GM18519 (cell line): ENCODE data around the gene PLSCR5.

Experiments used
- ATAC-seq: cut with Tn5 transposase; IDR thresholded peaks from one replicate; pipeline ENCODE4 v1.9.1; 2021; ENCODE audit warnings: mild to moderate bottlenecking, moderate library complexity; ENCODE audit not compliant: unreplicated experiment, low FRiP score

The PLSCR5 gene

GRCh38 chr3:146589899-146590508 is 15.1 kb downstream of the PLSCR5 start:
- ATAC-seq, result no peak

DNA sequence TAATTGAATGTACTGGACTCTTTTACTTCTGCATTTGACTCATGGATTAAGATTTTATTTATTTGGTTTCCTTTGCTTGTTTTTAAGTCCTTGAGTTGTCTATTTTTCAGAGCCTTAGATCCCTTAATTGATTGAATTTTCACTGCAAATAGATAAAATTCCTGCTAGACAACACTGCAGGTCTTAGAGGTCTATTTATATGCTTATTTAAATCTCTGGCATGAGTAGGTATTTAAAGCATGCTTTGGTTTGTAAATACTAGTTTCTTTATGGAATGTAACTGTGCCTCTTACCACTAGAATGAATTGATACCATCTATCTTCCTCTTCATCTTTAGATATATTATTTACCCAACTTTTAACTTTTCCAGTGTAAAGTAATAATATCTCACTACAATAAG is 20.0 kb downstream of the PLSCR5 start:
- no peak for ATAC-seq

- ATAC-seq, result no peak
These were observed 23.1 kb downstream of the PLSCR5 start for GRCh38 chr3:146581951-146582467.

DNA sequence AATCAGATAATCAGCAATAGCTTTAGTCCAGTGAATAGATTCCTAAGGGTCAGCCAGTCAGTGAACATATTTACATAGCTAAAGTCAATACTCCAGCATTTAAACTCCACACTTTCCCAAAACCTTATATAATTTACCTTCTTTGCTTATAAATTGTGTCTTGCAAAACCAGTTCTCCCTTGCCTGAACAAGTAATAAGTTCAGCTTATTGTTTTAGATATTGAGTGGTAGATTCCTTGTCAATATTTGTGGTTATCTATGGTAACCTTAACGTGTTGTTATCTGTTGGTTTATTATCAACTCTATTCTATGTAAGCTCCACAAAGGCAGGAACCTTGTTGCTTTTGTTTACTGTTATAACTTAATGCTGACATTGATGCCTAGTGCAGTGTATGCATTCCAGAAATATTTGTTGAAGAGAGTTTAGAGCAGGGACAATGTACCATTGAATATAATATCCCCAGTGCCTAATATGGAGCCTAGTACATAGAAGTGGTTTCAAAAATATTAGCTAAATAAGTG is 24.0 kb downstream of the PLSCR5 start:
- ATAC-seq, result no peak

GRCh38 chr3:146577662-146578061 is 27.5 kb downstream of the PLSCR5 start:
- peak; percentile 80 for ATAC-seq

- no peak for ATAC-seq
These were observed 29.5 kb downstream of the PLSCR5 start for GRCh38 chr3:146575636-146576035.

DNA sequence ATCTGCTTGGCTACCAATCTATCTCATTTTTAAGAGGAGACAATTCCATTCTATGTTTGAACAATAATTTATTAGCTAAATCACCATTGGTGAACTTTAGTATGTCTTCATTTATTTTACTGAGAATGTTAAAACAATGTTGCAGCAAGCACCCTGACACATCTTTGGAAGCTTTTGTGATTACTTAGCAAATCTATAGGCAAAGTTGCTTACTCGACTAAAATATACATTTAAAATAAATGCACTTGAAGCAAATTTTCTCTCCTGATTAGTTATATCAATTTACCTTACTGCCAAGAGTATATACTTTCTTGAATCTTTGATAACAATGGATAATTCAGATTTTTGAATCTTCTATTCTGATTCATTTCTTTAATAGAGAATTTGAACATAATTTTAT is 31.0 kb downstream of the PLSCR5 start:
- no peak for ATAC-seq

GRCh38 chr3:146569314-146569713 is 35.8 kb downstream of the PLSCR5 start:
- no peak for ATAC-seq

- ATAC-seq, result no peak
These were observed 39.0 kb downstream of the PLSCR5 start for GRCh38 chr3:146566138-146566537.

- no peak for ATAC-seq
These were observed 43.3 kb downstream of the PLSCR5 start for GRCh38 chr3:146561879-146562278.

GRCh38 chr3:146561463-146561862 is 43.7 kb downstream of the PLSCR5 start:
- ATAC-seq, result no peak

DNA sequence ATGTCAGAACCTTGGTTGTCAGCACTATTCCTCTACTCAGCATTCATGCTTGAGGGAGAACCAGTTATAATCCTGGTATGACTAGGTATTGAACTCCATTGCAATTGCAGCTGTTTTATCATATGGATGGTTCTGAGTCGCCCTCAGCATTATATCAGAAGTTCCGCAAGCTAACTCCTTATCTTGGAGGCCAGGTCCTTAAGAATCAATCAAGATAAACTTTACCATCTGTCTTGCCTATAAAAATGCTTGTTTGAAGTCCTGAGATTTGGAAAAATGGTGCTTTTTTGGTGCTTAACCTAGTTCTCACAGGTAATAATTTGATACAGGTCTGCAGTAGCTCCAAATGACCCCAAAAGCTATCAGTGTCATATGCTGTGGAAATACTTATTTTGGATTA is 44.5 kb downstream of the PLSCR5 start:
- no peak for ATAC-seq

DNA sequence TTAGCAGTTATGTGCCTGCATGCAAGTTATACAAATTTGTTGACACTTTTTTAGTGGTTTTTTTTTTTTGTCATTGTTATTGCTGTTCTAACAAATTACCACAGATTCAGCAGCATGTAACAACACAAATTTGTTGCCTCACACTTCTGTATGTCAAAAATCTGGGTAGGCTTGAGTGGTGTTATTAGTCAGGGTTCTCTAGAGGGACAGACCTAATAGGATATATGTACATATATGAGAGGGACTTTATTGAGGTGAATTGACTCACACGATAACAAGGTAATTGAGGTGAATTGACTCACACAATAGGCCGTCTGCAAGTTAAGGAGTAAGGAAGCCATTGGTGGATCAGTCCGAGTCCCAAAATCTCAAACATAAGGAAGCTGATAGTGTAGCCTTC is 45.8 kb downstream of the PLSCR5 start:
- ATAC-seq, result no peak

DNA sequence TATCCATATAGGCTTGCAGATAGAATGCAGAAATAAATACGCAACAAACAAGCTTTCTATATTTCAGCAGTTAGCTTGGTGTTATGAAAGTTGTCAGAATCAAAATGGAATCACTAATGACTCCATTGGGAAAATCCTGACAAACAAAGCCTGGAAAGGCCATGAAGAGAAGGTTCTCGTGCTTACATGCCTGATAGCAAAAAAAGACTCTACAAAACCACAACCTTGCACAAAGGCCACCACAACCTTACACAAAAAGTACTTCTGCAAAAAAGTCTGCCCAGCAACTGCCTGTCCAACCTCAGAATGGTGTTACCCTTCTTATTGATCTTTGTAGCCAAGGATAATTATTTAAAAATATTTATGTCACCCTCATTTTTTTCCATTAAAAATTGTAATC is 46.4 kb downstream of the PLSCR5 start:
- ATAC-seq, result no peak

- ATAC-seq, result no peak
These were observed 47.4 kb downstream of the PLSCR5 start for GRCh38 chr3:146557745-146558144.

DNA sequence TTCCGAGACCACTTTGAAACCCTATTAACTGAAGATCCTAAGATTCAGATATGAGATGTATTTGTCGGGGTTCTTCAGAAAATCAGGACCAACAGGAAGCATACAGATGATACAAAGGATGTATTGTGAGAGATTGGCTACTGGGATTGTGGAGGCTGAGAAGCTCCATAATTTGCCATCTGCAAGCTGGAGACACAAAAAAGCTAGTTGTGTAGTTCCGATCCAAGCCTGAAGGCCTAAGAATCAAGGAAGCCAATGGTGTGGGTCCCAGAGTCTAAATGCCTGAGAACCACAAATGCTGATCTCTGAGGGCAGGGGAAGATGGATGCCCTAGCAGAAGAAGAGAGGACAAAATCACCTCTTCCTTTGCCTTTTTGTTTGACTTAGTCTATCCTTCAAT is 49.8 kb downstream of the PLSCR5 start:
- no peak for ATAC-seq

GRCh38 chr3:146554151-146554760 is 50.9 kb downstream of the PLSCR5 start:
- no peak for ATAC-seq

DNA sequence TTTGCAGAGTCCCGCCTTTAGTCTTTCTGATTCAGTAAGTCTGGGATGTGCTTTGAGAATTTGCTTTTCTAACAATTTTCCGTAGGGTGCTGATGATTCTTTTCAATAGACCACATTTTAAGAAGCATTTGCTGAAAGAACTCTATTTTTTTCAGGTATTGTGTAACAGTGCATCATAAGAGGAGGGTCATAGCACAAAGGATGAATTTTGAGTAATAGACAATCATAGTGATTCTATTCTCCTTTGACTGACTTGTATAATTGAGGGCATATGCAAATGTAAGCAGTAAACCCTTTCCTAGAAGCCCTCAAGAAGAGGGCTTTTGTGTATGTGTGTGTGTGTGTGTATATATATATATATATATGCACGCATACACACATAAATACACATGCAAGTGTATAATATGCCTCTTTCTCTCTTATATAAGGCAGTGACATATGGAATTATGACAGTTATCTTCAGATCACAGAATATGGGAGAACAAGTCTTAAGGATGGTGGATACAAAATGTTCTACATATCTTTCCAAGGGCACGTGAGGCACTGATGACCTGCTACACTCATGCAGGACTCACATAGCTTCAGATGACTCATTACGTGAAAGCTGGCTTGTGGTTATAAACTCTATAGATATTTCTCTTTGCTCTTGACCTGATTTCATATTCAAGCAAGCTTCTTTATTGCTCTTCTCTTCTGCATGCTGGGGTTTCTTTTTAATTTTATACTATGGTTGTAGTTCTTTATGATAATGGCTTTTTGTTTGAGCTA is 54.2 kb downstream of the PLSCR5 start:
- ATAC-seq, result peak; percentile 98

DNA sequence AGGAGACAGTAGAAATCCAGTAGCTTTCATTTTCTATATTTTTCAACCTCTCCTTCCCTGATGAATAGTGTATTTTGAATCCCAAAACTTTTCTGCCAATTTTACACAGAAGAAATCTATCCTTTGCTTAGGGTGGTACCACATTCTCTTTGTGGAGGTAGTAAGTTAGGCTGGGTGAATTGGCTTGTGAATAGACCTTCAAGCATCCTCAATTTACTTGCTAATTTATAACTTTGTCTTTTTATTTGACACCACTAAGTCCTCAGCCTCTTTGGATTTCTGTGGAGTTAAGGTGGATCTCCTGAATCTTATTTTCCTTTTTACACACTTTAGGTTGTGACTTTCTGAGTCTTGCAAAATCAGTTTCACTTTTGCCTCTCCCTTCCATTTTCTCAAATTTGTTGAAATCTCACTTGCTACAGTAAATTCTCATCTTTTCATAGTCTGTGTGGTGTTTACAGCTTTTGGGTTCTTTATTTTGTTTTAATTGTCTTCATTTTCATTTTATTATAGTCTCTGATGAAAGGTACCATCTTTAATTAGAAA is 55.0 kb downstream of the PLSCR5 start:
- ATAC-seq, result no peak

DNA sequence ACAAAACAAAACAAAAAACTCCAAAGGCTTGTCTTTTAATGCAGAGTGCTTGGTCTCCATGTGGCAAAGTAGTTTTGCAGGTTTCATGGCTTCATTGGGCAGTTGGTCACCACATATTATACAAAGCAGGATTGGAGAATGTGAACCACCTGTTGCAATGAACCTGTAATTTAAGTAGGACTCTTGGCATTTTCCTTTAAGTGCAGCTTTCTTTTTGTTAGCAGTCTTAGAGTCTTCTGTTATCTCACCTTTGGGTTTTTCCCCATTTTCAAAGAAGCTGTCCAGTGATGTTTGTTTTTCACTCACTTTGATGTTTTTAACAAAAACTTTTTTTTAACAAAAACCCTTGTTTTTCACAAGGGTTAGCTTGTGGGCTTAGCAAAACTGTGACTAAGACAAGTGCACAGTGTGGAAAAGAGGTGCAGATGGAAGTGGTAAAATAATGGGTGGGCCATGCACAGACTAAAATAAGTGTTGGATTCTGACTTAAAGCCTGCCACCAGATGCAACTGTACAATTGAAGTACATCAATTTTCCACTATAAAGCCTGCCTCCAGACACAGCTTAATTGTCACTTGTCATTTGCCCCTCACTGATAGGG is 57.8 kb downstream of the PLSCR5 start:
- ATAC-seq, result no peak
